Measurements from ENCODE around the gene ELMO1. TPM values are rescaled to one million over a fixed set of nuclear protein-coding genes. Genes with fewer than 3 reads are reported as not detected.

The ELMO1 gene
- total RNA-seq, 1 experiment from 2014 or later, result not detected

GRCh38 chr7:36831049-36831448, 617.6 kb downstream of the ELMO1 start:
- Histone ChIP-seq H3K4me3 (ENCODE audit: low read depth, low read length, poor library complexity, severe bottlenecking) (no peak overlapping the region), H3K36me3 (ENCODE audit: insufficient read depth, low read length, poor library complexity, severe bottlenecking) (no peaks in the 10 kb centered on the region), H3K27ac (ENCODE audit: low read depth, low read length, poor library complexity, severe bottlenecking) (no peak overlapping the region), H3K9me3 (ENCODE audit: low read depth, low read length, poor library complexity, severe bottlenecking) (no peaks in the 10 kb centered on the region), H3K4me1 (ENCODE audit: insufficient read depth, low read length, poor library complexity, severe bottlenecking) (no peaks in the 10 kb centered on the region), H3K27me3 (replicated peaks; ENCODE audit: insufficient read depth, low read depth, low read length, poor library complexity) (no peaks in the 10 kb centered on the region)
- intact Hi-C loops (cut with micrococcal nuclease; ENCODE audit: unreplicated experiment), result no loop called here
- TF ChIP-seq CTCF (conservative IDR thresholded peaks at IDR 0.05; ENCODE audit: low read depth, low read length), result no peak
- no peak for TF ChIP-seq EZH2 (IDR thresholded peaks at IDR 0.05; ENCODE audit: borderline replicate concordance, low read depth, low read length, poor library complexity, severe bottlenecking)
- DNase-seq (ENCODE audit: low spot score), result no peak
- POLR2A ChIA-PET (ENCODE audit: low non-redundant PET), result no interaction called here
- CTCF ChIA-PET, result no interaction called here
- BruUV-seq (replicated peaks), result no TSS peak

- Histone ChIP-seq H3K27me3 (replicated peaks; ENCODE audit: insufficient read depth, low read depth, low read length, poor library complexity) (peaks cover 10% of the 10 kb centered on the region), H3K36me3 (ENCODE audit: insufficient read depth, low read length, poor library complexity, severe bottlenecking) (no peaks in the 10 kb centered on the region), H3K4me3 (ENCODE audit: low read depth, low read length, poor library complexity, severe bottlenecking) (no peak overlapping the region), H3K27ac (ENCODE audit: low read depth, low read length, poor library complexity, severe bottlenecking) (no peak overlapping the region), H3K4me1 (ENCODE audit: insufficient read depth, low read length, poor library complexity, severe bottlenecking) (no peaks in the 10 kb centered on the region), H3K9me3 (ENCODE audit: low read depth, low read length, poor library complexity, severe bottlenecking) (no peaks in the 10 kb centered on the region)
- TF ChIP-seq EZH2 (IDR thresholded peaks at IDR 0.05; ENCODE audit: borderline replicate concordance, low read depth, low read length, poor library complexity, severe bottlenecking), result no peak
- TF ChIP-seq CTCF (conservative IDR thresholded peaks at IDR 0.05; ENCODE audit: low read depth, low read length), result no peak
- no TSS peak for BruUV-seq (replicated peaks)
- intact Hi-C loops (cut with micrococcal nuclease; ENCODE audit: unreplicated experiment), result no loop called here
- DNase-seq (ENCODE audit: low spot score), result no peak
- ChIA-PET POLR2A (ENCODE audit: low non-redundant PET) (no interaction called here), CTCF (no interaction called here)
Observed at GRCh38 chr7:36827726-36828703, 620.6 kb downstream of the ELMO1 start.

- H3K27ac ChIP-seq (ENCODE audit: low read depth, low read length, poor library complexity, severe bottlenecking), result no peak overlapping the region
- CTCF ChIA-PET, result no interaction called here
- H3K27me3 ChIP-seq (replicated peaks; ENCODE audit: insufficient read depth, low read depth, low read length, poor library complexity), result peaks cover 10% of the 10 kb centered on the region
- no peak for TF ChIP-seq EZH2 (IDR thresholded peaks at IDR 0.05; ENCODE audit: borderline replicate concordance, low read depth, low read length, poor library complexity, severe bottlenecking)
- TF ChIP-seq CTCF (conservative IDR thresholded peaks at IDR 0.05; ENCODE audit: low read depth, low read length), result no peak
- DNase-seq (ENCODE audit: low spot score), result no peak
- no peak overlapping the region for H3K4me3 ChIP-seq (ENCODE audit: low read depth, low read length, poor library complexity, severe bottlenecking)
- no peaks in the 10 kb centered on the region for H3K9me3 ChIP-seq (ENCODE audit: low read depth, low read length, poor library complexity, severe bottlenecking)
- no TSS peak for BruUV-seq (replicated peaks)
- H3K36me3 ChIP-seq (ENCODE audit: insufficient read depth, low read length, poor library complexity, severe bottlenecking), result no peaks in the 10 kb centered on the region
- H3K4me1 ChIP-seq (ENCODE audit: insufficient read depth, low read length, poor library complexity, severe bottlenecking), result no peaks in the 10 kb centered on the region
- POLR2A ChIA-PET (ENCODE audit: low non-redundant PET), result no interaction called here
- intact Hi-C loops (cut with micrococcal nuclease; ENCODE audit: unreplicated experiment), result no loop called here
Observed at GRCh38 chr7:36825501-36825900, 623.2 kb downstream of the ELMO1 start.

All from A673 (cell line).